ENCODE results near the gene SYNGR3.

DNA sequence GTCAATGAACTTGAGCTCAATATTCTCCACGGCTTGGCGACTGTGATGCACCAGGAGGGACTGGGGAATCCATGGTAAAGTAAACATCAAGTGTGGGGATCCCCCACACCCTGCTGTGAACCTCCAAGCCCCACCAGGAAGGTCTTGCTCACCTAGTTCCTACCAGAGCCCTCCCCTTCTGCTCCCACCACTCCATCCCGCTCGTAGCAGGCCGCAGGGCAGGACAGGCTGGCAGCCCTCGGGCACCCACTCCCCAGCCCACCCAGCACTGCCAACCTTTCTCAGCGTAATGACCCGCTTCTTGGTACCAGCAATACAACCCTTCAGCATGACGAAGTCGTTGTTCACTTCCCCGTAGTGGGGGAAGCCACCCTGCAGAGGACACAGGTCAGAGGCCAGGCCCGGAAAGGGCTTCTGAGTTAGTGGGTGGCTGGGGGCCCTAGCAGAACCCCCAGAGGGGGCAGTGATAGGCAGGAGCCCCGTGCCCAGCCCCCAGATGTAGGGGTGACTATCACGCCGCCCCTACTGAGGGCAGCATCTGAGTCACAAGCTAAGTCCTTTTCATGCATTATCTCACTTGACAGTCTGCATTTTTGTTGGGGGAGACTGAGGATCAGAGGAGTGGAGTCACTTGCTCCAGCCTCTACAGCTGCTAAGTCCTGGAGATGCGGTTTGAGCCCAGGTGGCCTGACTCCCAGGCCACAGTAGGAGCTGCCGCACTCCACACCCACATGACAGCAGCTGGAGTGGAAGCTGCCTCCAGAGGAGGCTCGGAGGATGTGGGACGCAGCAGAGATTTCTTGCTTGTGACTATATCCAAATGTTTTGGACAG is 44.0 kb upstream of the SYNGR3 start:
- no peak for TF ChIP-seq TAF1 (IDR thresholded peaks at IDR 0.05; ENCODE audit: low read depth)
- no peak for TF ChIP-seq EP300 (IDR thresholded peaks at IDR 0.05; ENCODE audit: borderline replicate concordance)
- no peak for TF ChIP-seq EGR1 (IDR thresholded peaks at IDR 0.05)
- no peak for TF ChIP-seq MAX (IDR thresholded peaks at IDR 0.05)
- no peak for TF ChIP-seq YY1 (IDR thresholded peaks at IDR 0.05; ENCODE audit: low read depth)
- TF ChIP-seq, protein P1, sequence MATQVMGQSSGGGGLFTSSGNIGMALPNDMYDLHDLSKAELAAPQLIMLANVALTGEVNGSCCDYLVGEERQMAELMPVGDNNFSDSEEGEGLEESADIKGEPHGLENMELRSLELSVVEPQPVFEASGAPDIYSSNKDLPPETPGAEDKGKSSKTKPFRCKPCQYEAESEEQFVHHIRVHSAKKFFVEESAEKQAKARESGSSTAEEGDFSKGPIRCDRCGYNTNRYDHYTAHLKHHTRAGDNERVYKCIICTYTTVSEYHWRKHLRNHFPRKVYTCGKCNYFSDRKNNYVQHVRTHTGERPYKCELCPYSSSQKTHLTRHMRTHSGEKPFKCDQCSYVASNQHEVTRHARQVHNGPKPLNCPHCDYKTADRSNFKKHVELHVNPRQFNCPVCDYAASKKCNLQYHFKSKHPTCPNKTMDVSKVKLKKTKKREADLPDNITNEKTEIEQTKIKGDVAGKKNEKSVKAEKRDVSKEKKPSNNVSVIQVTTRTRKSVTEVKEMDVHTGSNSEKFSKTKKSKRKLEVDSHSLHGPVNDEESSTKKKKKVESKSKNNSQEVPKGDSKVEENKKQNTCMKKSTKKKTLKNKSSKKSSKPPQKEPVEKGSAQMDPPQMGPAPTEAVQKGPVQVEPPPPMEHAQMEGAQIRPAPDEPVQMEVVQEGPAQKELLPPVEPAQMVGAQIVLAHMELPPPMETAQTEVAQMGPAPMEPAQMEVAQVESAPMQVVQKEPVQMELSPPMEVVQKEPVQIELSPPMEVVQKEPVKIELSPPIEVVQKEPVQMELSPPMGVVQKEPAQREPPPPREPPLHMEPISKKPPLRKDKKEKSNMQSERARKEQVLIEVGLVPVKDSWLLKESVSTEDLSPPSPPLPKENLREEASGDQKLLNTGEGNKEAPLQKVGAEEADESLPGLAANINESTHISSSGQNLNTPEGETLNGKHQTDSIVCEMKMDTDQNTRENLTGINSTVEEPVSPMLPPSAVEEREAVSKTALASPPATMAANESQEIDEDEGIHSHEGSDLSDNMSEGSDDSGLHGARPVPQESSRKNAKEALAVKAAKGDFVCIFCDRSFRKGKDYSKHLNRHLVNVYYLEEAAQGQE (IDR thresholded peaks at IDR 0.05; ENCODE audit: low read depth) = no peak
- no peak for TF ChIP-seq TEAD4 (IDR thresholded peaks at IDR 0.05)
- no peak for TF ChIP-seq RAD21 (IDR thresholded peaks at IDR 0.05; ENCODE audit: low read depth)
- no peak for TF ChIP-seq NFIC (IDR thresholded peaks at IDR 0.05)
- no peak for TF ChIP-seq CREB1 (IDR thresholded peaks at IDR 0.05; ENCODE audit: low read depth)
- no peak for TF ChIP-seq ZBTB7A (IDR thresholded peaks at IDR 0.05; ENCODE audit: low read depth)
- no peak for TF ChIP-seq TCF12 (IDR thresholded peaks at IDR 0.05; ENCODE audit: low read depth)
